ENCODE data around the gene SASH1.
A peak's percentile ranks its signal among the peaks of the same experiment; 100 is the strongest.
"Not testable (repeated sequence)": the region's sequence is repeated elsewhere in the genome, so short reads cannot be mapped to it uniquely, and the experiment has no call there.

Gene SASH1

DNA sequence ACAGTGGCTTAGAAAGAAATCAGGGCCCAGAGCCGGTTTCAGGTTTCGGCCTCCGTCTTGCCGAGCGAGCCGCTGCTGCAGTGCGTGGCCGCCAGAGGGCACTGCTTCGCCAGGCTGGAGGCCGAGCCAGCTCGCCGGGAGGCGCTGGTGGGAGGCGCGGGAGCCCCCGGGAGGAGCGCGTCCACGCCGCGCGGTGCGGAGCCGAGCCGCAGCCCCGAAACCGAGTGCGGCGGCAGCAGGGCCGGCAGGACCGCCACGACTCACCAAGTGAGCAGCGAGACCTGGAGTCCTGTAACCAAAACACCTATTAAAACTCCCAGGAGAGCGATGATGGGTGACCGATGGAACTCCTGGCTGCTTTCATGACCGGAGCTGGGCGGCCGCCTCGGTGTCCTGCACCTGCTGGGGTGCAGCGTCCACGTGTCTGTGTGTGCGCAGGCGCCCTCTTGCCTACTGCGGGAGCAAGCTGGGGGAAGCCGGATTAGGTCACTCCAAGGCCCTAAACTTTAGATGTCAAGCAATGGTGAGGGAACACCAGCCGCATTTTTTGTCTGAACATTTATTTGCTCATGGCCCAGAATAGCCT is 217.3 kb downstream of the SASH1 start:
- DNase-seq, result peak; percentile 65

DNA sequence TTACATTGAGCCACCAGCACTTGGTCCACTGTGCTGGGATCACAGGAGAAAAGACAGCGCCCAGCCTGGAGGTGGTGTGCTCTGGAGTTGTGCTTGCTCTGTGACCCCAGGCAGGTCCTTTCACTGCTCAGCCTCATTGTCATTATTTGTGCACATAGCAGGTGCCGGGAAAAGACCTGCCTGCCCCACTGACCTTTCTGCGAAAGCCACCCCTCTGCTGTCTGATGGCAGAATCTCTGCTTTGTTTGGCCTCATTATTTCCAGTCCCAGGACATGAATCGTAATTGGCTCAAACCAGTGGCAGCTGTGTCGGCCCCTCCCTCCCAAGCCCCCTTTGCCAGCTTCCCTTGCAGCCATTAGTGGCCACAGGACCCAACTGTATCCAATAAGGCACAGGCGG is 219.0 kb downstream of the SASH1 start:
- no peak for DNase-seq

DNA sequence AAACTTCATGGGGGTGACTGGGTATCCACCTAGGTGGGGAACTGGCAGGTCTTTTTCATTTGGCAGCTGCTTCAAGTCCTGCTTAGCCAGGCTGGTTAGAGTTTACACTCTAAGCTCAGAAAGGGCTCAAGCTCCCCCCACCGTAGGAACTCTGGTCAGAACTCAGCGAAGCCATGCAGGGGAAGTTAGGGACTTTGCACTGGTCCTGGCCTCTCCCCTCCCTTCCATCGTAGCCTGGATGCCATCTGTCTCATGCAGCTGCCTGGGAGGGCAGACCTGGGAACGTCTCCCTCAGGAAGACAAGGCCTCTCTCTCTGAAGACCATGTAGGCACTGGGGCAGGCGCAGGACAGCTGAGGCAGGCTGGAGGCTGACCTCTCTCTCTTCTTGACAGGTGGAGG is 220.4 kb downstream of the SASH1 start:
- DNase-seq, result no peak

DNA sequence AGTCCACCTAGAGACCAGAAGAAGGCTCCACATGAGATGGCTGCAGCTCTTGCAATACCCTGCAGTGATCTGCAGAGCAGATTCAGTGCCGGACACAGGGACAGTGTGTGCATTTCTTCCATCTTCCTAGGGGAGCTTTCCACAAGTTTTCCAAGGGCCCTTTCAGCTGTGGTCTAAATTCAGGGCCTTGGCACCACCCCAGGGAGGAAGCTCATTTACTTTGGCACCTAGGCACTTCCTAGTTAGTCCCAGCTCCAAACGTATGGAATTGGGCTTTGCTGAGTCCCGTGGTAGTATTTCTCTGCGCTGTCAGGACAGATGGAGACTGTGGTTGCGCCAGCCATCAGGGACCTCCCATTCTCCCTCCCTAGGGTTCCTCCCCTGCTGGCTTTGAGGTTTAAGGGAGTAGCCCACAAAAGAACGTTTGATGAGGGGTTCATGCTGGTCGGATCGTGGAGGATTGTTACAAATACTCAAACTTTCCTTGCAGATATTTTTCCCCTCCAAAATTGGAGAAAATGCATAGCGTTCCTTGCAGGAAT is 221.9 kb downstream of the SASH1 start:
- no peak for DNase-seq

DNA sequence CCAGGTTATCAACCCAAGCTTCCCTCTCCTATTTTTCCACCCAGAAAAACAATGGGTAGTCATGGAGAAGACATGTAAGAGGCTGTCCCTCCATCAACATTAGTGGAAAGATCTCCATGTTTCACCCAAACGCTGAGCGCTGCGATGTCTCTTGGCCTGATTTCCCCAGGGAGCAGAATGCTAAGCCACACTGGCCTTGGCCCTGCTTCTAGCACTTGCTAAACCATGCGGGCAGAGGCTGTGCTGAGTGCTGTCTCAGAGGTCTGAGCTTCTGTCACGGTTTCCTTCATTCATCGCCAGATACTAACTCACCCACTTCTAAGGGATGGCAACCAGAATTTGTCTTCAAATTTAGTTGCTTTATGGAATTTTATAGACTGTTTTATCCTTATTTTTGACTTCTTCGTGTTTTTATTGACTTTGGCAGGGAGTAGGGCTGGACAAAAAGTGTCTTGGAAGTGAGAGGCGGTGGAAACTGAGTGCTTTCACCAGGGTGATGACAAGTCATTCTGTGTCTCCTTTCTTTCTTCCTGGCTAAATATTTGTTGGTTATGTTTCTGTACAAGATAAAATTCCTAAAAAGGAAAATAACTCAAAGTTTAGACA is 222.8 kb downstream of the SASH1 start:
- no peak for DNase-seq

DNA sequence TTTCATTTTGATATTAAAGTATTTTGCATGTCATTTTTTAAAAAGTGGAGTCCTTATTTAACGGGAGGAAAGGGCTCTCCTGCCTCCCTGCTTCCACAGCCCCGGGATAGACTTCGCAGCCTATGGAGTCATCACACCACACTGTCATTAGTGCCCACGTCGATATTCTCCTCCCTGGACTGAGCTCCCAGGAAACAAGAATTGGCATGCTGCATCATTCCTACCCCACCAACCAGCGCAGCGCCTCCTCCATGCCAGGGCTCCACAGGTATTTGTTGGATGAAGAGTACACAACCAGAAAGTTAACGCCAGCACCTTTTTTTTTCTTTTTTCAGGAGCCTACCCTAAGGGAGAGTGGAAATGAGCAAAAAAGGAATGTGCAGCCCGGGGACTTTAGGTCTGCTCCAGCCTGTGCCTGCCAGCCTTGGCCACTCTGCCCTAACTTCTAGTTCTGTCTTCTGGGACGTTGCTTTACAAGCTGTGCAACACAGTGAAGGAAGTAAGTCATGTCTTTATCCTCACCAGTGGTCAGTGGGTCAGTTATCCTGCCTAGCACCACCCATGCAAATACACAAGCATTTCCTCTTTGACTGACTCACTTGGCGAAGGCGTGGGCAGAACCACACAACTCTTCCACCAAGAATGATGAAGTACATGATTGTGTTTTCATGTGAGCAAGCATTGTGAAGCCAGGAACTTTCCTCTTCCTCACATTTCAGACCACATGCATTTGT is 223.5 kb downstream of the SASH1 start:
- no peak for DNase-seq

DNA sequence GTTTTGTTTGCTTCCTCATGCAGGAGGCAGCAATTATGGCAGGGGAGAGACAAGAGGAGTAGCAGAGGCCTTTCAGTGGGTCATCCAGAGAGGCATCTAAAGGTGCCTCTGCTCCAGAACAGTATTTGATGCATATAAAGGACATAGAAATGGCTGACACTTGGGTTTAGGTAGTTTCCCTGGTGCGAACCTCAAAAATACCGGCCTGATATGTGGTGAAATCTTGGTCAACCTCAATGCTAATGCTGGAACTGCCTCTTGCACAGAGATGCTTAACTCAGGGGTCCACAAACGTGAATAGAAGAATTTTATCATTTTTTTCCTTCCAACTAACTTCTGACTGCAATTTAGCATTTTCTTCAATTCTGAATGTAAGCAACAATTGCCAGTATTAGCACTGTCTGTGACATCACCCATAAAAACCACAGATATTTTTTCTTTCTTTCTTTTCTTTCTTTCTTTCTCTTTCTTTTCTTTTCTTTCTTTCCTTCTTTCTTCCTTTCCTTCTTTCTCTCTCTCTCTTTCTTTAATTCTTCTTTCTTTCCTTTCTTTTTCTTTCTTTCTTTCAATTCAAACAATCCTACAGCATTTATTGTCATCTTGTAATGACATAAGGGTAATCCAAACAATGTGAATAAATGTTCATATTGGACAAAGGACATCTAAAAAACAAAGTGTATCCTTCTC is 224.2 kb downstream of the SASH1 start:
- DNase-seq, result no peak

DNA sequence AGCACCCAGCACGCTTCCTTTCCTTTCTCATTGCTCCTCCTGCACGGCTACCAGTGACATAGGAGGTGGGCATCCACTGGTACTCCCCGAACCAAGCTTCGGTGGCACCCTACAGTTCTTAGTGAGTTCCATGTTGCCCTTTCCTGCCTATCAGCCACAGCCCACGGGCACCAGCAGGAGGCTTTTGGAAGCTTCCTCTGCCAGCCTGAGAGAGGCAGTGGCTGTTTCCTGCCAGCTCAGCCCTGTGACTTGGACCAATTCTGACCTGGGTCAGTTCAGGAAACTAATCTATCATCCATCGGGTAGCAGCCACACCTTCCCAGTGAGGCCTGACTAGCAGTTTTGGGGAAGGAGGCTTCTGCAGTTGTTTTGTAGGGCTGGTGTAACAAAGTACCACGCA is 227.8 kb downstream of the SASH1 start:
- DNase-seq, result no peak

DNA sequence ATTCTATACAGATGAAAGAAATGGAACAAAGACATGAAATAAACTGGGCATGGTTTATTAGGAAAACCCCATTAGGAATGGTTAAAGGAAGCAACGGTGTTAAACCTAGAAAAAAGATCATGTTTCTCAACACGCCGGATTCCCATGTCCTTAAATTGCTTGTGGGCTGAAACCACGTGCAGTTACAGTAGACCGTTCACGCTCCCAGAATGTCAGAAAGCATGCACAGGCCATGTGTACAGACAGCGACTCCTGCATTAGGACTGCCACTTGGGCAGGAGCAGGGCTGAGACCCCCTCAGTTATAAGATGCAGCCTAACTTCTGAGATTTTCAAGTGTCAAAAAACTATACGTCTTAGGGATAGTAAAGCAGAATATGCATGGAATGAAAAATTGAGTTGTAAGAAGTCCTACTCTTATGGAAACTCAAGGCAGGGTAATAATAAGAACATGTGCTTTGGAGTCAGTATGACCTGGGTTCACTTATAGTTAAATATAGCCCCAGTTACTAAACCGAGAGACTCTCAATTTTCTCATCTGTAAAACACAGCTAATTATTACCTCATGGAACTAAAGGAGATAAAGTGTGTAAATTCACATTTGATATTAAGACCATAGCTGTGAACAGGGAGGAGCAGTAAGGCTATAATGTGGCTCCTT is 230.2 kb downstream of the SASH1 start:
- no peak for DNase-seq

DNA sequence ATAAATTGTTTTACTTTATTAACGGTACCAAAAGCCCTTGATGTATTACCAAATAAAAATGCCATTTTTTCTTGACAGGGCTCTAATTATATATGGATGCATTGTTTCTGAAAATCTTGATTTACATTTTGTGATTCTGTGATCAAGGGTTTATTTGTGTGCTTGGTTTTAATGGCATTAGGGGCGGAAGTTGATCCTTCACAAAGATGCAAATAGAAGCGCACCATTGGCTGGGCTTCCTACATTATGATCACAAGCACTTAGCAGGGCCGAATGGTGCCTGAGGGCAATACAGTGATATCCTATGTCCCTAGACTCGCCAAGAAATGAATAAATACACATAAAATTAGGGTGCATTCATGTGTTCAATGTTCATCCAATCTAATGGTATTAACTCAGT is 231.3 kb downstream of the SASH1 start:
- DNase-seq, result no peak

DNA sequence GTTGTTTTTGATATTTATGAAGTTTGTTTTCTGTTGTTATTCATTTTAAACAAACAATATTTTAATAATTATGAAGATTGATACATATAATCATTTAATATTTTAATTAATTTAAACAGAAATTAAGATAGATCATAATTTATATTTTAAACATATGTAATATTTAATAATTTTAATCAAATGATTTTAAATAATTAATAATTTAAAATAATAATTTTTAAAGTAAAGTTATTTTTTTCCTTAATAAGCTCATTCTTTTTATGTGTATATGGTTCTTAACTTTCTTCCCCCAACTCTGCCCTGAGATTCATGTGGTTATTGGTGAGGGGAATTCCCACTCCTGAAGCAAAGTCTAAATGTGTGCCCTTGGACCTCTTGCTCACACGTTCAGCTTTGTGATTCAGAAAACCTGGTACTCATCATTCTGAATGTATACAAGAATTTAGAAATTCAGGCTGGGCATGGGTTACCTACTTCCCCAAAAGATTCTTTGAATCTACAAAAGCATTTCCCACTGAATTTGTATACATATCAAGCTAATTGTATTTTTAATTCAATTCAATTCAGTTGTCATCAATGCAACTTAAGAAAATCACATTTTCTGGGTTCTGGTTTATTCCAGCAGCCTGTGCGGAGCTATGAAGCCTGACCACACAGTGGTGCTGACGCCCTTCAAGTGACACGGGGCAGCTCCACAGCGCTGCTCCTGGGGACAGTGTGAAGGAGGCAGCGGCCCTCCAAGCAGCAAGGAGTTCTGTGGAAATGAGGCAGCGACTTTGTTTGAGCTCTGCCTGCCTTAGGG is 235.2 kb downstream of the SASH1 start:
- peak; percentile 57 for DNase-seq

DNA sequence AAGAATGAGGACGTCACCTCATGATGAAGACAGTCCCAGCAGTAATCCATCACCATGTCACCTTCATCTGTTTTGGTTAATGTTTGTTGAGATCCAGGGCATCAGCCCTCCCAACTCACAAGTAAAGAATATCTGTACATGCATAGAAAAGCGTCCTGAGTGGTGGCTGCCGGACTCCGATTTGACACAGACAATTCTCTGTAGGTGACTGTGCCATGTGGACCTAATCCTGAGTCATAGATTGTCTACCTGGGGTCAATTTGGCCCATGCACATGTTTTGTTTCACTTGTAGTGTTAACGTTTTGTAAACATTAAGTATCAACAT is 235.8 kb downstream of the SASH1 start:
- no peak for DNase-seq

DNA sequence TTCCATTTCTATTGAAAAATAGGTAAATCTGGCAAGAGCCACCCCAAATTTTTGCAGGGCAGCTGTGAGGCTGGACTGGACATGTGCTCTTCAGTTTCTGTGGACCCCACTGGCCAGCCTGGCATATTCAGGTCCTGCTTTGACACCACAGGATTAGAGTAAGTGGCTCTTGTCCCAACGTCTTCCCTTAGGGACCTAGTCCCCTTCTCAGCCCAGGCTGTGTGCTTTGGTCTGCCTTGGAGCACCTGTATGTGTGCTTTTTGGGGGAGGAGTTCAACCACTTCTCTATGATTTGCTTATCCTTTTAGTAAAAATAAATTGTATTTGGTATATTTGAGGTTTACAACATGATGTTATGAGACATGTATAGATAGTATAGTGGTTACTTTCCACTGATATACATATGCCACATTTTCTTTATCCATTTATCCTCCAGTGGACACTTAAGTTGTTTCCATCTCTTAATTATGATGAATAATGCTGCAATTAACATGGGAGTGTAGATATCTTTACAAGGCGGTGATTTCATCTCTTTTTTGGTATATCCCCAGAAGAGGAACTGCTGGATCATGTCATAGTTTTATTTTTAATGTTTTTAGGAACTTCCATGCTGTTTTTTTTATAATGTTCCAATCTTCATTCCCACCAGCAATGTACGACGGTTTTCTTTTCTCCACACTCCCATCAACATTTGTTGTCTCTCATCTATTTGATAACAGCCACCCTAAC is 236.4 kb downstream of the SASH1 start:
- no peak for DNase-seq

DNA sequence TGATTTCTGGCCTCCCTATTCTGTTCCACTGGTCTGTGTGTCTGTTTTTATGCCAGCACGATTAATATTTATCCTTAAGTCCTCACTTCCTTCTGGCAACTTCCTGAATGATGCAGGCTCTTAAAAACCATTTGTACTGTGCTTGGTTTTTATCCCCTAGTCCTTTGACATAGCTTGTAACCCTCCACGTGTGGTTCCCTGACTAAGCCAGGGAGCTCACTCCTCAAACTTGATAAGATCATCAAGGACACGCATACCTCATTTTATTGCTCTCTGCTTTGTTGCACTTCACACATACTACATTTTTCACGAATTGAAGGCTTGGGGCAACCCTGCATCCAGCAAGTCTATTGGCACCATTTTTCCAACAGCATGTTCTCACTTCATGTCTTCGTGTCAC is 237.8 kb downstream of the SASH1 start:
- no peak for DNase-seq

DNA sequence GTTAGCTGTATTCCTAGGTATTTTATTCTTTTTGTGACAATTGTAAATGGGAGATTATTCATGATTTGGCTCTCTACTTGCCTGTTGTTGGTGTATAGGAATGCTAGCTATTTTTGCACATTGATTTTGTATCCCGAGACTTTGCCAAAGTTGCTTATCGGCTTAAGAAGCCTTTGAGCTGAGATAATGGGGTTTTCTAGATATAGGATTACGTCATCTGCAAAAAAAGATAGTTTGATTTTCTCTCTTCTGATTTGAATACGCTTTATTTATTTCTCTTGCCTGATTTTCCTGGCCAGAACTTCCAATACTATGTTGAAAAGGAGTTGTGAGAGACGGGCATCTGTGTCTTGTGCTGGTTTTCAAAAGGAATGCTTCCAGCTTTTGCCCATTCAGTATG is 241.0 kb downstream of the SASH1 start:
- DNase-seq, result no peak

DNA sequence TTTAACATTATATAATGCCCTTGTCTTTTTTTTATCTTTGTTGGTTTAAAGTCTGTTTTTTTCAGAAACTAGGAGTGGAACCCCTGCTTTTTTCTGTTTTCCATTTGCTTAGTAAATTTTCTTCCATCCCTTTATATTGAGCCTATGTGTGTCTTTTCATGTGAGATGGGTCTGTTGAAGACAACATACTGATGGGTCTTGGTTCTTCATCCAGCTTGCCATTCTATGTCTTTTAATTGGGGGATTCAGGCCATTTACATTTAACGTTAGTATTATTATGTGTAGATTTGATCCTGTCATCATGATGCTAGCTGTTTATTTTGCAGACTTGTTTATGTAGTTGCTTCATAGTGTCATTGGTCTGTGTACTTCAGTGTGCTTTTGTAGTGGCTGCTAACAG is 243.0 kb downstream of the SASH1 start:
- DNase-seq, result not testable (repeated sequence)

DNA sequence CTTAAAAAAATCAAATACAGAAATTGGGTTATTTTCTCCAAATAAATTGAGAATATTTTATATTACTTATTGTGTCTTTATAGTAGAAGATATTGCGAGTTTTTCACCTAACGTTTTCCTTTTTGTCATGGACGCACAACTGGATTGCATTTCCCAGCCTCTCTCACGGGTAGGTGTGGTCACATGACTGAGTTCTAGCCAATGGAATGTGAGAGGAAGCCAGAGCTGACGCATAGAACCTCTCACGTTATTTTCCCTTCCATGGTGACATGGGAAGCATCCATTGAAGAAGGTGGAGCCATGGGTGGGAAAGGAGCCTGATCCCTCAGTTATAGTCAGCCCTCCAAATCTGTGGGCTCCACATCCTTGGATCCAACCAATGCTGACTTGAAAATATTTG is 248.2 kb downstream of the SASH1 start:
- DNase-seq, result no peak

DNA sequence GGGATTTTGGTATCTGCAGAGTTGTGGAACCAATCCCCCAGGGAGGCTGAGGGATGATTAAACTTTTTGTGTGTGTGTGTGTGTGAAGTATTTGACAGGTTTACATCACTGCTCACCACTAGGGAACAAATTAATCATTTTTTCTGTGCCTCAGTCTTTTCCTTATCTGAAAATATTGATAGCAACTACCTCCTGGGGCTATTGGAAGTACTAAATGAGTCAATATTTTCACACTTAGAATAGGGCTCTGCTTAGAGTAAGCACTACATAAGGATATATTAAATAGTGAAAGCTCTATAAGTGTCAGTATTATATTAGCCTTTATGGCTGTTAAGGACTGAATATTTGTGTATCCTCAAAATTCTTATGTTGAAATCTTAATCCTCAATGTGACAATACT is 249.0 kb downstream of the SASH1 start:
- no peak for DNase-seq

DNA sequence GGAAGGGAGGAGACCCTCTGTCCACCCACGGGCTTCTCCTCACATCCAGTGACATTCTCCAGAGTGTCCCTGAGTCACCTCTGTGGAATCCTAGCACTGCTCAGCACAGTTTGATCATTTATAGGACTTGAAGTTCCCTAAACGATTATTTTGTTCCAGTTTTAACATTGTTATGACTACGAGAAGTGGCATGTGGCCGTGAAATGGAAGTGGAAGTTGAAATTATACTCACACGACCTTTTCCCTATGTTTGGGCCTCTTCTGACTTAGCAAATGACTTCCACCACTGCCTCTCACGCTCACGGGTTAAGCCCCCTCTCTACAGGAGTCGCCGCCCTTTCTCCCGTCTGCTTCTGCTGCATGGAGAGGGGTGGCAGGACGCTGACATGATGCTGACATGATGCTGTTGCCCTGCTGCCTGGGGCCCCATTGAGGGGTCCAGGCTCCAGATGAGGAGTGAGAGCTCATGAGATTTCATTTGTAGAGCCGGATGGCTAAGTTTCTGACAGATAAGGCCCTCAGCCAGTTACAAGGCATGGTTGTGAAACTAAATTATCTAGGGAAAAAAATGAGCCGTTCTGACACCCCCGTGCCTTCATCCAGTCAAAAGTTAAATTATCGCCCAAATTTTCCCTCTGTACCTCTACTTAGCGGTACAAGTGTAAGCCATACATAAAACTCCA is 250.6 kb downstream of the SASH1 start:
- no peak for DNase-seq

DNA sequence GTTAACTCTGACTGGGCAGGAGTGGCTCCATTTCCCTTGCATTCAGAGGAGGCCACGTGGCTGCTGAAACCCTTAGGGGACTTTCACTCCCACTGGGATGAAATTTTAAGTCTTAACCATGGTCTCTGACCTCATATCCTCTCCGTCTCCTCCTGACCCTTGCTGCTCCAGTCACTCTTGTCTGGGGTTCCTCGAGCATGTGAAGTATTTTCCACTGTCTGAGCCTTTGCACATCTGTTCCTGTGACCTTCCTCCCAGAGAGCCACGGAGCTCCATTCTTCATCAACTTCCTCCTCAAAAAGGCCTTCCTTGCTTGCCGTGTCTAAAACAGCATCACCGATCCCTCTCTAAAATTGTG is 251.2 kb downstream of the SASH1 start:
- DNase-seq, result no peak

DNA sequence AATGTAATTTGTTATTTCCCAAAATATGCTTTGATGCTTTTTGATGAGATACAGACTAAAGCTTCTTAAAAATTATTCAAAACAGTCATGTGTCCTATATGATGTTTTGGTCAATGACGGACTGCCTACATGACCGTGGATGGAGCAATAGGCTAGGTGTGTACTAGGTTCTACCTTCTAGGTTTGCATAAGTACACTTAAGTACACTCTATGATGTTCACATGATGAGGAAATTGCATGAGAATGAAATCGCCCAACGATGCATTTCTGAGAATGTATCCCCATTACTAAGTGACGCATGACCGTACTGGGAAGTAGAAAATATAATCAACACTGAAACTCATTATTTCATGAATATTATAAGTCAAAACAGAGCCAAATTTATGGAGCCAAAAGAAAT is 252.9 kb downstream of the SASH1 start:
- no peak for DNase-seq

Data from 8988T (cell line).